ENCODE measurements around the gene IL12RB2.

IL12RB2 gene

GRCh38 chr1:67348586-67349252 lies 41.0 kb downstream of the IL12RB2 start:
- no peak for DNase-seq

- DNase-seq: no peak
Observed at GRCh38 chr1:67350783-67351182, 43.1 kb downstream of the IL12RB2 start.

- DNase-seq: no peak
Observed at GRCh38 chr1:67352211-67352610, 44.5 kb downstream of the IL12RB2 start.

- no peak for DNase-seq
Observed at GRCh38 chr1:67355745-67356424, 48.2 kb downstream of the IL12RB2 start.

- DNase-seq: no peak
Observed at GRCh38 chr1:67359592-67359991, 51.9 kb downstream of the IL12RB2 start.

GRCh38 chr1:67361641-67362040 lies 54.0 kb downstream of the IL12RB2 start:
- no peak for DNase-seq

- DNase-seq: no peak
Observed at GRCh38 chr1:67367370-67368045, 59.8 kb downstream of the IL12RB2 start.

GRCh38 chr1:67368046-67368514 lies 60.4 kb downstream of the IL12RB2 start:
- DNase-seq: no peak

GRCh38 chr1:67371043-67371442 lies 63.4 kb downstream of the IL12RB2 start:
- no peak for DNase-seq

GRCh38 chr1:67371681-67372080 lies 64.0 kb downstream of the IL12RB2 start:
- DNase-seq: no peak

GRCh38 chr1:67372136-67372535 lies 64.5 kb downstream of the IL12RB2 start:
- no peak for DNase-seq

- DNase-seq: no peak
Observed at GRCh38 chr1:67372898-67373297, 65.2 kb downstream of the IL12RB2 start.

GRCh38 chr1:67376381-67376780 lies 68.7 kb downstream of the IL12RB2 start:
- no peak for DNase-seq

GRCh38 chr1:67377253-67377652 lies 69.6 kb downstream of the IL12RB2 start:
- no peak for DNase-seq

GRCh38 chr1:67381154-67381553 lies 73.5 kb downstream of the IL12RB2 start:
- no peak for DNase-seq

- DNase-seq: no peak
Observed at GRCh38 chr1:67382292-67382691, 74.6 kb downstream of the IL12RB2 start.

- no peak for DNase-seq
Observed at GRCh38 chr1:67383999-67384638, 76.4 kb downstream of the IL12RB2 start.

- no peak for DNase-seq
Observed at GRCh38 chr1:67390041-67390887, 82.6 kb downstream of the IL12RB2 start.

- DNase-seq: no peak
Observed at GRCh38 chr1:67393240-67393639, 85.6 kb downstream of the IL12RB2 start.

- DNase-seq: no peak
Observed at GRCh38 chr1:67393737-67394136, 86.1 kb downstream of the IL12RB2 start.

- DNase-seq: no peak
Observed at GRCh38 chr1:67394548-67394947, 86.9 kb downstream of the IL12RB2 start.

- no peak for DNase-seq
Observed at GRCh38 chr1:67399199-67399993, 91.7 kb downstream of the IL12RB2 start.
